ENCODE measurements around the gene KRT86.
"Not testable (repeated sequence)": the region's sequence is repeated elsewhere in the genome, so short reads cannot be mapped to it uniquely, and the experiment has no call there.

Gene KRT86

GRCh38 chr12:52342781-52343490 is 68.5 kb downstream of the KRT86 start:
- DNase-seq, result no peak

DNA sequence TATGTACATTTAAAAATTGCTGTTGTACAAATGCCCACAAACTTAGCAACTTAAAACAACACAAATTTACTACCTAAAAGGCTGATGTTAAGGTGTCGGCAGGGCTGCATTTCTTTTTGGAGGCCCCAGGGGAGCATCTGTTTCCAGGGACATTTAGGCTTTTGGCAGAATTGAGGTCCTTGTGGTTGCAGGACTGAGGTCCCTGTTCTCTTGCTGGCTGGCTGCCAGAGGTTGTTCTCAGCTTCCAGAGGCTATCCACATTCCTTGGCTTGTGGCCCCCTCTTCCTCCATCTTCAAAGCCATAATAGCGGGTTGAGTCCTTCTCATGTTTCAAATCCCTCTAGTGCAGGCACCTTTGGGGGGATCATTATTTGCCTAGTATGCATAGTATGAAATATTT is 69.1 kb downstream of the KRT86 start:
- no peak for DNase-seq

- DNase-seq, result no peak
These were observed 69.7 kb downstream of the KRT86 start for GRCh38 chr12:52344111-52344510.

- not testable (repeated sequence) for DNase-seq
These were observed 70.6 kb downstream of the KRT86 start for GRCh38 chr12:52345041-52345440.

DNA sequence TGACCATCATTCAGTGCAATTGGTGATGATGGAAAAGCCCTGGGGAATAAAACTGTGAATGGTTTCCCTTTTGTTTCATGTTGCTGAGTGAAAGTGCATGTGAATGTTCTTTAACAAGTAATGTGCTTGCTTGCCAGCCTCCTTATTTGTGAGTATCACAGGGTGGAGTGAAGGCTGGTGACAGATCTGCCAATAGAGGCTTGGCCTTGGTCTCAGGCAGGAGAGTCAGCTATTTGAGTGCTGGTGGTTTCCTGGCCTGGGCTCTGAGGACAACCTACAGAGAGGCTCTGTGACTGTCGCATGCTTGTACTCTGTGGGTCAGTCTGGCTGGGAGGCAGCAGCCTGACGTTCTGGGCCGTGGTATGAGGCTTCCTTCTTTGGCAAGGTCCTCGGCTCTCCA is 72.1 kb downstream of the KRT86 start:
- no peak for DNase-seq

- DNase-seq, result no peak
These were observed 72.6 kb downstream of the KRT86 start for GRCh38 chr12:52347016-52347415.

GRCh38 chr12:52347551-52348510 is 73.4 kb downstream of the KRT86 start:
- DNase-seq, result no peak

- DNase-seq, result no peak
These were observed 74.8 kb downstream of the KRT86 start for GRCh38 chr12:52349196-52349595.

DNA sequence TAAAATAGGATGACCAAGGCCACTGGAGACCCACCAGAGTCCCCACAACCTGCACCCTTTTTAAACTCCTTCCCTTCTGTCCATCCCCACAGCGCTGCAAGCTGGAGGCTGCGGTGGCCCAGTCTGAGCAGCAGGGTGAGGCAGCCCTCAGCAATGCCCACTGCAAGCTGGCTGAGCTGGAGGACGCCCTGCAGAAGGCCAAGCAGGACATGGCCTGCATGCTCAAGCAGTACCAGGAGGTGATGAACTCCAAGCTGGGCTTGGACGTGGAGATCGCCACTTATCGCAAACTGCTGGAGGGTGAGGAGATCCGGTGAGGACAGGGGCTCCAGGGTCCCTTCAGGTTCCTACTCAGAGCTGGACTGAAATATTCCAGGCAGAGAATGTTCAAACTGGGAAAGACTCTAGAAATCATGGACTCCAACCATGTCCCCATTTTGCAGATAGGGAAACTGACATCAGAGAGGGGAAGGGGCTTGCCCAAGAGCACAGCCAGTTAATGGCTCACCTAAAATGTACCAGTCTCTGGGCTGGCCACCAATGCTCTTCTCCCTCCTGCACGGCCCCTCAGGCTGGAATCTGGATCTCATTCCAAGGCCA is 75.7 kb downstream of the KRT86 start:
- DNase-seq, result no peak

DNA sequence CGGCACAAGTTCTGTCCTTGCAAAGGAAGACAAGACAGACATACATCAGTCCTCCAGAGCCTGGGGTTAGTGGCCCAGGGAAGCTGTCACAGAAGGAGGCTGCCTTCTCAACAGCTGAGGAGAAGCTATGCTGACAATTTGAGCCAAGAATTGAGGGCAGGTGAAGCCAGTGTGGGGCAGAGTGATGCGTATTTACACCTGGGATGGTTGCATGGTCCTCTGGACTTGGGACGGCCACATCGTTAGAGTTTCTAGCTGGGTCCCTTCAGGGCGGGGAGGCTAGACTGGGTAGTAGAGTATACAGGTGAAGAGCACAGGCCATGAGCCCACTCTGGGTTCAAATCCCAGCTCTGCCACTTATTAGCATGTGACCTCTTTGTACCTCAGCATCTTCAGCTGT is 76.3 kb downstream of the KRT86 start:
- no peak for DNase-seq

GRCh38 chr12:52351196-52352059 is 77.0 kb downstream of the KRT86 start:
- peak in 2 of 4 experiments; percentile 12 to 15 for DNase-seq

DNA sequence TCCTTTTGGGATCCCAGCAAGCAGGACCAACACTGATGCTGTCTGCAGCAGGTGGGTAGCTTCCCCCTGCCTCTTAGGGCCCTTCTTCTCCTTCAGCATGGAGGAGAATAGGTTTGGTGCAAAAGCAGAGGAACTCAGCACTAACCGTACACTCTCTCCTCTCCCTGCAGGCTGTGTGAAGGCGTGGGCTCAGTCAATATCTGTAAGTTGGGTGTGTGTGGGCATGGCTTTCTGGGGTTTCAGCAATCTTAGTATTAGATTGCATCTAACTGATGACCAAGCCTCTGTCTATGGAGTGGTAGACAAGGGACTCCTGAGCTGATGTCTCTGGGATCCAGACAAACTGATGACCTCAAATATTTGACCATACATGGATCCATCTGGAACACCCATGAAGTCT is 78.5 kb downstream of the KRT86 start:
- no peak for DNase-seq

DNA sequence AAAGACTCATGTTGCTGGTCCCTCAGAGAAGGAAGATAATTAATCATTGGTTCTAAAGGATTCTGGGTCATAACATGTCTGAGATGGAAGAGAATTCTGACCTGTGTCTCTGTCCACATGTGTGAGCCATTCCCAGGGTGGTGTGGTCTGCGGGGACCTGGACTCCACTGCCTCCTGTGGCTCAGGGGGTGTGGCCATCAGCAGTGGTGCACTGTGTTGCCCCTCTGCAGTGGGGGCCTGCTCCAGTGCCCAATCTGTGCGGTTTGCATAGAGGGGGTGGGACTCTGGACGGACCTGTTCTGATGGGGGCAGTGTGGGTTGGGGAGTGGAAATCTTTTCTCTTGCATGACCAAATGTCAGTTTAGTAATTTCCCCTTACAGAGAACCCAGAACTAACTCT is 79.3 kb downstream of the KRT86 start:
- DNase-seq, result no peak

GRCh38 chr12:52354200-52354599 is 79.8 kb downstream of the KRT86 start:
- DNase-seq, result no peak

DNA sequence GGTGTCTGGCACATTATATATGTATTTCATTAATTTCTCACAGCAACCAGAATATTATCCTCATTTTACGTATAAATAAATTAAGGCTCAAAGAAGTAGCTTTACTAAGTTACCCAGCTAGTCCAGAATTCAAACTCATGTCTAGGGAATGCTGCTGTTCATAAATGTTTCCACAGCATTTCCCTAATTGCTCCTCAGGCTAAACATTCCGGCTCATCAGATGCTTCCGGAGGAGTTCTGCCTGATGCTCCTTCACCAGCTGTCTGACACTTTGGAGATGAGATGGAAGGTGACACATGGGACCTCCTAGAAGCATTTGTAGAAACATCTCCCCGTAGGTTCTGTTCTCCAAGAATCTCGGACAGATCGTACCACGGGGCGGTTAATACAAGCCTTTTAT is 80.7 kb downstream of the KRT86 start:
- no peak for DNase-seq

DNA sequence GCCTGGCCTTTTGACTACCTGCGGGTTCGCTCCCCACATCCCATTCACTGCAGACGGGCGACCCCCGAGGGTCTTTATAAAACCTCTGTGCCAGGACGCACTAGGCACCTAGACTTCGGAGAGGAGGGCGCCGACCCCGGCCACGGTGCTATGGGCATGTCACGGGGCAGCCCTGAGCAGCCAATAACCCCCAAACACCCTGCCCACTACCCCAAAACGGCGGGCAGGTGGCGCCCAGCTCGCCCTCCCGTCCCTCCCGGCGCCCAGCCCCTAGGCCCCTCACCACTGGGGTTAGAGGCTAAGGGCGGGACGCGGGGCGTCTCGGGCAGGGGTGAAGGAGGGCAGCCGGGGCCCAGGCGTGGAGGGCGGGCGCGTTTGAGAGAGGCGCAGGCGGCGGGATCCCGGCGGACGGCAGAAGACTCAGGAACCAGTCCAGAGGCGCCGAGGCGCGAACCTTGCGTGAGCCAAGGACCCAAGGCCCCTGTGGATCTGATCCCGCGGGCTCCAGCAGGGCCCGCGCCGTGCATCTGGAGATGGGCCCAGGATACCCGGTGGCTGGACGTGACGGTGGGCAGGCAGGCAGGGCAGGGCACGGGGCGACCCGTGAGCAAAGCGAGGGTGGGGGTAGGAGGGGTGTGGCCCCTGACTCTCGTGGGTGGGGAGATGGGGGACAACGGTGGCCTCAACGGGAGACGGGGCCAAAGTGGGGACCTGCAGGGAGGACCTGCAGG is 81.8 kb downstream of the KRT86 start:
- no peak for DNase-seq

DNA sequence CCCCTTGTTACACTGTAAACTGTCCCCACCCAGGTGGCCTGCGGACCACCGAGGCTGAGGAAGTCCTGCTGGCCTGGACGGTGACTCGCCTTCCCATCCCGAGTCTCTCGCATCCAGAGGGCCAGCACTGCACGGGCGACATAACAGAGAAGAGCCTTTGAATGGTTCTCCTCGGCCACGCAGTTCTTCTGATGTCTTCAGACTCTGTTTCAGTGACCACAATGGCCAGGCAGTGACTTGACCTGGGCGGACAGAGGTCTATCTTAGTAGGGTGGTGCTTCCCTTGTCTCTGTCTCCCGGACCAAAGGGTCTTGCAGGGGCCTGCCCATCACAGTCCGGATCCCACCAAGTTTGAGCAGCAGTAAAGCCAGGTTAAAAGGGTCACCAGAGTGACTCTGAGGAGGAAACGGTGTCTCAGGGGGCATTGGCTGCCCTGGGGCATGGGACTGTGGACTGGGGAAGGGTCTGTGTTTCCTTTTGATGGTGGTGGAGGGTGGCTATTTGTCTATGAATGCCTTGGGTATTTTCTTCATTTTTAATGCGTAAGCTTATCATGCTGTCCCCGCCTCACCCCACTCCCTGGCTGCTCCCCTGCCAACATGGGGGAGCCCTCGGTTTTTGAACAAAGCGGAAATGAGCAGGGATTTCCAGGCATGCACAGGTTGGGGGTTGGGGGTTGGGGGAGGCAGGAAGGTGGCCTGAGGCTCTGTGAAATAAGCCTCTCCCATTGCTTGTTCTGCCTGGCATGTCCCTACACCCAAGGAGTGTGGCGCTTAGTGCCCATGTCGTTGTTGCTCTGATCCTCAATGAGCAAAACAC is 82.5 kb downstream of the KRT86 start:
- no peak for DNase-seq

All from activated CD4-positive, CD25-positive, alpha-beta regulatory T cell (primary cell).